ENCODE data around the gene ELAVL3.

The ELAVL3 gene

DNA sequence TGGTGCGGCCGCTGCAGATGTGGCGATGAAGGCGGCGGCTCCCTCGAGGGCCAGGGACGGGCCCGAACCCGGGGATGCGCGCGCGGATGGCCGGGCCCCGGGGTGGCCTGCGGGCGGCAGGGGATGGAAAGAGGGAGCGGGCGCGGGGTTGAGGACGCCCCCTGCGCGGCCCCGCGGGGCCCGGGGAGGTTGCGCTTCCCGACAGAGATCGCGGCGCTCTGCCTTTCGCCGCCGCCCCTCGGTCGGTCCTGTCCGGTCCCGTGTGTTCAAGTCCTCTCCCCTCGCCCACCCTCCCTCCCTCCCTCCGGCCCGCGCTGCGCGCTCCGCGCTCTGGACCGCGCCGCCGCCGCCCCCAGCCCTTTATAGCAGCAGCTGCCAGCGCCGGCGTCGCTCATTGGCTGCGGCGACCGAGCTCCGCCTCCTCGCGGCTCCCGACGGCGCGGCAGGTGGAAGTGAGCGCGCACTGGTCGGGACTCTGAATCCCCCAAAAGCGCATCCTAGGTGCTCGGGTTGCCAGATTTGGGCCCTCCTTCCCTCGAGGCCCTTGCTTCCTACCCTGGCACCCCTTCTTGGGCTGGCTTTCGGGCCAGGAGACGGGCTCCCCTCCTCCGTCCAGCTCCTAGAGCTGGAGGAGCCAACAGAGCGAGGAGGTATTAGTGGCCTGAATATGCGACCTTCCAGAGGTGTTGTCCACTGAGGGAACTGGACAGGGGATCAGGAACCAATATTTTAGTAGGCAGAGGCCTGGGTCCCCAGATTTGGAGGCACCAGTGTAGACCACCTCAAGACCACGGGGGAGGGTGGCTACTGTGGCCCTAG is at the start of gene ELAVL3:
TSS of gene ELAVL3 (minus strand) at position 332 of the 819 bp plus-strand sequence. CDS start 438 bp downstream, outside the sequence.
- no peak for DNase-seq (ENCODE audit: low read depth)

- no peak for DNase-seq (ENCODE audit: low read depth)
Observed at GRCh38 chr19:11530432-11530831, 49.6 kb upstream of the ELAVL3 start.

- DNase-seq (ENCODE audit: low read depth) = peak; percentile 81
Observed at GRCh38 chr19:11528551-11529341, 47.9 kb upstream of the ELAVL3 start, which contains the start of gene ECSIT. TSS of gene ECSIT (minus strand) at chr19:11529134. CDS start at chr19:11519170, 9,964 bp downstream.

DNA sequence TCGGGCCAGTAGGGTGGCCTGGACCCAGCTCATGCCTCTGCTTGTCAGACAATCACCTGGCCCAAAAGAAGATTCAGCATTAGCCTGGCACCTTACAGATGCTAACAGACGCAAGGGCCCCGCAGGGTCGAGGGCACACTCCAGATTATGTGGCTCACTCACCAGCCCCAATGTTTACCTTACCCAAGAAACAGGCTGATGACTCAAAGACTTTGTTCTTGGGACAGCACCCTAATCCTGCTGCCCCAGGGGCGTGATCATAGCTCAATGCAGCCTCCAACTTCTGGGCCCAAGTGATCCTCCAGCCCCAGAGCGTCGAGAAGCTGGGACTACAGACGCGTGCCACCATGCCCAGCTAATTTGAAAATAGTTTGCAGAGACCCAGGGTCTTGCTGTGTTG is 38.3 kb upstream of the ELAVL3 start:
- no peak for DNase-seq (ENCODE audit: low read depth)

DNA sequence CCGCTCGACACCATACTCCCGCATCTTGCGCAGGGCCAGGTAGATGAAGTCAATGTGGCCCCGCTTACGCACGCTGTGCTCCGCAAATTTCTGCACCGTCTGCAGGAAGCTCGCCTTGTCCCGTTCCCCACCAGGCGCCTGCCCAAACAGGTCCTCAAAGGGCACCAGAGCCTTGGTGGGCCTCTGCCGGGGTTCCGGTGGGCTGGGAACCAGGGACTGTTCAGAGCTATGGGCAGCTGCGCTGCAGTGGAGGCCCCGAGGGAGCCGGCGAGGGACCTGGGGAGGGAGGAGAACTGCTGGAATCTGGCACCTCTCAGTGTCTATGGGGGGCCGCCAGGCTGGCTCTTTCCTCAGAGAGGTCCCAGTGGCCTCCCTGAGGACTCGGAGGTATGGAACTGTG is 33.1 kb upstream of the ELAVL3 start:
- DNase-seq (ENCODE audit: low read depth) = no peak

GRCh38 chr19:11510444-11510843 is 29.6 kb upstream of the ELAVL3 start:
- no peak for DNase-seq (ENCODE audit: low read depth)

DNA sequence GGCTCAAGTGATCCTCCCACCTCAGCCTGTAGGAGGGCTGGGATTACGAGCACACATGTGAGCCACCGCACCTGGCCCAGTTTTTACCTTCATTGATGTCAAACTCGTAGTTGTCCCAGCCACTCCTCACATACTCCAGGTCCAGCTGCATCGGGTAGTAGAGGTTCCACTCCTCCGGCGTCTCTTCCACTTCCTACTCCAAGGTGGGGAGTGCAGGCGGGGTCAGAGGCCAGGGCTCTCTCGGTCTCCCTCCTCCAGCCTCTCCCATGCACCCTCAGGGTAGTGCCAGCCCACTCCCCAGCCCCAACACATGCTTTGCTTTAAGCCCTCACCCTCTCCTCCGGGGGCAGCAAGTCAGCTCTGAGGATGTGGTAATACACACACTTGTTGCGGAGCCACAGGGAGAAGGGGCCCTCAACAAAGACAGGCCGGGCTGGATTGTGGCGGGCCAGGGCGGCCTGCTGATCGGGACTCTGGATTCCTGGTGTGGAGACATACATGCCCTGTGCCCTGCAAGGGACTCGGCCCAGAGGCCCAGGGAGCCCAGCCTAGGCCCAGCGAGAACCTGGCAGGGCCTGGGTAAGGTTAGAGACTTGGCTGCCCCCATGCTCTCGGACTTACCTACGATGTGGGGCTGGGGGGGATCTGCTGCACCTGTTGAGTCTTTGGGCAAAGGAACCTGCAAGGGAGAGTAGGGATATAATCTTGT is 26.7 kb upstream of the ELAVL3 start:
- no peak for DNase-seq (ENCODE audit: low read depth)

GRCh38 chr19:11506967-11507366 is 26.1 kb upstream of the ELAVL3 start:
- DNase-seq (ENCODE audit: low read depth) = no peak

DNA sequence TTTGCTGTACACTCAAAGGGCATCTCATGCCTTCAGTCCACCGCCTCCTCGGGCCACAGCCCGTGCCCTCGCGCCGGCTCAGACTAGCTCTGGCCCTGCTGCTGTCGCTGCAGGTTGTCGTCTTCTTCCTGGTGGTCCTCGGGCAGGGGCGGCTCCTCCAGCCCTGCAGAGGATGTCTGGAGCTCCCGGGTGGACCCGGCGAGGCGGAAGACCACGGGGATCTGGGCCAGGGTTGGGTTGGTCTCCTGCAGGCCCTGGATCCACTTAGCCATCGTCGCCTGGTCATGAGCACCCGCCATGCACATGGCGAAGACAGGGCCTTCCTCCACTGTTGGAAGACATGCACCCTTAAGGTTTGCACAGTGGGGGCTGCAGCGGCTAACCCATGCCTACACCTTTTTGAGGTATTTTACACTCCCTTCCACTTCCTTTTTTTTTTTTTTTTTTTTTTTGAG is 25.3 kb upstream of the ELAVL3 start:
- no peak for DNase-seq (ENCODE audit: low read depth)

DNA sequence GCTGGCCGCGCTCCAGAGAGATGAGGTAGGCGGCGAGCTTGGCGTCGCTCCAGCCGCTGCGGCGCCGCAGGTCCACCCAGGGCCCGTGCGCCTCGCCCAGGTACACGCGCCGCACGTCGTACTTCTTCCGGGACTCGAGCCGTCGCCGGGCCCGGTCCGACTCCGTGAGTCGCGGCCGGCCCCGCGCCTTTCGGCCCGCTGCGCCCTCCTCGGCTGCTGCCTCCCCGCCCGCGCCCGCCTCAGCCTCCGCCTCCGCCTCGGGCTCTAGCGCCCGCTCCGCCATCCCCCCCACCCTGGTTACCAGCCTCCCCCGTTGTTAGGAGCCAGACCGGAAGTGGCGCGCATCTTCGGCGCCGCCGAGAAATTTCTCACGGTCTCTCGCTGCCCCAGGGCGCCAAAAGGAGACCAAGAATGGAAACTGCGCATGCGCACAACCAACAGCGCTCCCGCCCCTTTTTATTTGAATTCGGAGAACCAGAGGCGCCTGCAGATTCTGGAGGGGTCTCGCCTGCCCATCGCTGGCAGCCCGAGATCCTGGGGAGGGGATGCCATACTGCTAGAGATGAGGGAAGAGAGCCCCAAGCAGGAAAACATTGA is 24.8 kb upstream of the ELAVL3 start, which contains the start of gene ZNF653:
TSS of gene ZNF653 (minus strand) at position 336 of the 597 bp plus-strand sequence. CDS start at position 283, 53 bp downstream.
- peak; percentile 93 for DNase-seq (ENCODE audit: low read depth)

- peak; percentile 93 for DNase-seq (ENCODE audit: low read depth)
Observed at GRCh38 chr19:11505032-11505503, 24.2 kb upstream of the ELAVL3 start.

GRCh38 chr19:11504502-11505031 is 23.7 kb upstream of the ELAVL3 start:
- DNase-seq (ENCODE audit: low read depth) = no peak

DNA sequence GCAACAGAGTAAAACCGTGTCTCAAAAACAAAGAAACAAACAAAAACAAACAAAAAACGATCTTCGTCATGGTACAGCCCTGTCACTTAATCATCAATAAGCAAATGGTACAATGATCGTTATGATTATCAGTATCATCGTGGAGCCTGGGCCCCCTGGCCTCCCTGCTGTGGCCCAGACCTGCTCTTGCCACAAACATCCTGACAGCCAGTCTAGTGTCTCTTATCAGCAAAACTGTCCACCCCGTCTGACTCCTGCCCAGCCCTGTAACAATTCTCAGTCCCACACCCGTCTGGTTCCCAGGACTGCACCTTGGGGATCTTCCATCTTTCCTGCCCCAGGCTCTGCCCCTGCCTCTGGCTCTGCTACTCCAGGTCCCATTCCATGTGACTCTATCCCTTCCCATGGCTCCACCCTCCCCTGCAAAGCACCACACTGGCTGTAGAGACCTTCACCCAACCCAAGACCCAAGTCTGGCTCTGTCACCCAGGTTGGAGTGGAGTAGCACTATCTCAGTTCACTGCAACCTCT is 19.1 kb upstream of the ELAVL3 start:
- no peak for DNase-seq (ENCODE audit: low read depth)

DNA sequence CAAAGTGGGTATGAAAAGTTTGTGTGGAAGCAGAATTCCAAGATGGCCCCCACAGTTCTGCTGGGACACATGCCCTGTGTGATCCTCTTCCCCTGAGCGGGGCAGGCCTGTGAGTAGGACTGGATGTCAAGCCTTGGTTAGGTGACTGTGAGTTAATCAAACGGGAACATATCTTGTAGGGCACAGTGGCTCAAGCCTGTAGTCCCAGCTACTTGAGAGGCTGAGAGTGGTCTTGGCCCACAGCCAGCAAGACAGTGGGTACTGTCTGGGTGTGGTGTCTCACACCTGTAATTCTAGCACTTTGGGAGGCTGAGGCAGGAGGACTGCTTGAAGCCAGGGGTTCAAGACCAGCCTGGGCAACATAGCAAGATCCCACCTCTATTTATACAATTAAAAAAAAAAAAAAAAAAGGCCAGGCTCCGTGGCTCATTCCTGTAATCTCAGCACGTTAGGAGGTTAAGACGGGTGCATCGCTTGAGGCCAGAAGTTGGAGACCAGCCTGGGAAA is 18.4 kb upstream of the ELAVL3 start:
- DNase-seq (ENCODE audit: low read depth) = no peak

GRCh38 chr19:11496391-11497163 is 15.7 kb upstream of the ELAVL3 start:
- peak; percentile 27 for DNase-seq (ENCODE audit: low read depth)

DNA sequence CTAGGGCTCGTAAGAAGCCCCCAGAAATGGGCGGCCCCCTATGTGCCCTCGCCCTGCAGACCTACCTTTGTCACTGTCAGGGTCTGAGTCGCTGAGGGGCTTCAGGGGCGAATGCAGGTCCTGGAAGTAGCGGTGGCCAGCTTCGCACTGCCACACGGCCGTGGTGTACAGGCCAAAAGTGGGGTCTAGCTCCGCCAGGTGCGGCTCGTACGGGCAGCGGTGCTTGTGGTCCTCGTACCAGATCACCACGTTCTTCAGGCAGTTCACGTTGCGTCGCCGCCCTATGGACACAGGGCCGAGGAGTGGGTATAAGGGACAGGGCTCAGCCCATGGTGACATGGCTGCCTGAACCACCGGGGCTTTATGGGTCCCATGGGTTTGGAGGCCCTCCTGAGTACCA is 15.0 kb upstream of the ELAVL3 start:
- DNase-seq (ENCODE audit: low read depth) = no peak

GRCh38 chr19:11495481-11495880 is 14.6 kb upstream of the ELAVL3 start:
- no peak for DNase-seq (ENCODE audit: low read depth)

- no peak for DNase-seq (ENCODE audit: low read depth)
Observed at GRCh38 chr19:11494634-11495285, 13.9 kb upstream of the ELAVL3 start.

DNA sequence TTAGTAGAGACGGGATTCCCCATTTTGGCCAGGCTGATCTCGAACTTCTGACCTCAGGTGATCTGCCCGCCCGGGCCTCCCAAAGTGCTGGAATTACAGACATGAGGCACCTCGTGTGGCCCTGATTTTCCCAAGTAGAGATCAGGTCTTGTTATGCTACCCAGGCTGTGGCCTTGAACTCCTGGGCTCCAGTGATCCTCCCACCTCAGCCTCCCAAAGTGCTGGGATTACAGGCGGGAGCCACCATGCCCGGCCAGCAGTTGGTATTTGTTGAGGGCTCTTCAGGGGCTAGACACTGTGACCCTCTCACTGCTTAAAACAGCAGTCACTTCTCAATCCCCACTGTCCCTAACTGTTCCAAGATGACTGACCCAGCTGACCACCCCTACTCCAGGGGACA is 8.5 kb upstream of the ELAVL3 start:
- DNase-seq (ENCODE audit: low read depth) = no peak
